ENCODE measurements around the gene THRB. TPM values are rescaled to one million over a fixed set of nuclear protein-coding genes. Genes with fewer than 3 reads are reported as not detected.
"Not testable (repeated sequence)": the region's sequence is repeated elsewhere in the genome, so short reads cannot be mapped to it uniquely, and the experiment has no call there.

THRB gene
- total RNA-seq, 1 donor from 2014 or later = 0.56 TPM

- H3K4me3 Mint-ChIP-seq (ENCODE audit: unreplicated experiment) = no peak overlapping the region
- TF ChIP-seq CTCF (IDR thresholded peaks at IDR 0.05; ENCODE audit: partially characterized antibody, unreplicated experiment) = no peak
- H3K4me1 Mint-ChIP-seq (ENCODE audit: low read depth, unreplicated experiment) = no peaks in the 10 kb centered on the region
- H3K9me3 Mint-ChIP-seq (ENCODE audit: unreplicated experiment) = no peaks in the 10 kb centered on the region
- no peaks in the 10 kb centered on the region for H3K36me3 Mint-ChIP-seq (ENCODE audit: unreplicated experiment)
- no peak overlapping the region for H3K27ac Mint-ChIP-seq (ENCODE audit: unreplicated experiment)
- H3K27me3 Mint-ChIP-seq (ENCODE audit: unreplicated experiment) = no peaks in the 10 kb centered on the region
- DNase-seq = no peak
Observed at GRCh38 chr3:24401090-24401810, 93.4 kb downstream of the THRB start.

DNA sequence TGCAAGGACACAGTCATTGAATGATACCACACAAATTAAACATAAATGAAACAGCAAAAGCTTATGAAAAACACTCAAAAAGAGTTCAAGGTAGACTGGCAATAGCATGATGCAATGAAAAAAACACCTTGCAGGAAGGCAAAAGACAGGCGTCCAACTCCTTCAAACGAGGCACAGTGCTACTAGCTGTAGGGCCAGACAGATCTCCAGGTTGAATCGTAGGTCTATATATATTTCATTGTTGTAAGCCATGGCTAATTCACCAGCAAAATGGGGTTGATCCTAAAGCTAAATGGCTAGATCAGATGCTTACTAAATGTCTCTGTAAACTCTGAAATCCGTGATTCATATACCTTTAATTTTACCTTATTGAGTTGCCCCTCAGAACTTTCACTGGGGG lies 94.2 kb downstream of the THRB start:
- H3K27ac Mint-ChIP-seq (ENCODE audit: unreplicated experiment) = no peak overlapping the region
- H3K4me3 Mint-ChIP-seq (ENCODE audit: unreplicated experiment) = no peak overlapping the region
- no peak for TF ChIP-seq CTCF (IDR thresholded peaks at IDR 0.05; ENCODE audit: partially characterized antibody, unreplicated experiment)
- DNase-seq = no peak
- no peaks in the 10 kb centered on the region for H3K9me3 Mint-ChIP-seq (ENCODE audit: unreplicated experiment)
- H3K27me3 Mint-ChIP-seq (ENCODE audit: unreplicated experiment) = no peaks in the 10 kb centered on the region
- no peaks in the 10 kb centered on the region for H3K4me1 Mint-ChIP-seq (ENCODE audit: low read depth, unreplicated experiment)
- H3K36me3 Mint-ChIP-seq (ENCODE audit: unreplicated experiment) = no peaks in the 10 kb centered on the region

DNA sequence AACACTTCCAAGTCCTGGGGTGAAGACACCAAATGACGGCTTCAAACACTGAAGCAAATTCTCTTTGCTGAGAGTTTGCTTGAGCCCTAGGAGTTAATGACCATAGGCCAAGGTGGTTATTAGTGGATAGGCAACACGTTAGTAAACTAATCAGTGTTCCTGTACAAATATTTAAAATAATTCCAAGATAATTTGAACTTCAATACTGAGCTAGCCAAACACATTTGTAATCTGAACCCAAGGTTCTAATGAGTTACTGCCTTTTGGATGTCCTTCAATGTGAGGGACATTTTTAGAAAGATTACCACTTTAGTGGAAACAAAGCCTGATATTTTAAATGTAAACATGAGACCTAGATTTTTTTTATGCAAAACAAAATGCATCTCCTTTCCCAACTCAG lies 94.6 kb downstream of the THRB start:
- no peaks in the 10 kb centered on the region for H3K27me3 Mint-ChIP-seq (ENCODE audit: unreplicated experiment)
- no peak overlapping the region for H3K4me3 Mint-ChIP-seq (ENCODE audit: unreplicated experiment)
- no peaks in the 10 kb centered on the region for H3K4me1 Mint-ChIP-seq (ENCODE audit: low read depth, unreplicated experiment)
- H3K27ac Mint-ChIP-seq (ENCODE audit: unreplicated experiment) = no peak overlapping the region
- TF ChIP-seq CTCF (IDR thresholded peaks at IDR 0.05; ENCODE audit: partially characterized antibody, unreplicated experiment) = no peak
- no peak for DNase-seq
- H3K9me3 Mint-ChIP-seq (ENCODE audit: unreplicated experiment) = no peaks in the 10 kb centered on the region
- H3K36me3 Mint-ChIP-seq (ENCODE audit: unreplicated experiment) = no peaks in the 10 kb centered on the region

DNA sequence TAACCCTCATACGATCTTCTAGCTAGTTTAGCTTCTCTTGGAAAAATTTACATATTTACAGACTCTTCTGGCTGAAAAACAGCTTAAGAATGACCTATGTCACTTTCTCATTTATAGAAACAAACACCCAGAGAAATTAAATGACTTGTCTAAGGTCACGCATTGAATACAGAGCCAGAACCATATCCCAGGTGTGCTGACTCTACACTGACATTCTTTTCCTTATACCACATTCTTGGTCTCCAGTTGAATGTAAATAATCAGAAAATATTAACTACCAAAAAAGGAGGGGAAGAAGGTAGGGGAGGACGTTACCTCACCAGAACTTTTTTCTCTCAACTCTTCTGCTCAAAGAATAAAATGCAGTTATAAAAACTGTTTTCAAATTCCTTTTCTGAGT lies 95.0 kb downstream of the THRB start:
- no peaks in the 10 kb centered on the region for H3K36me3 Mint-ChIP-seq (ENCODE audit: unreplicated experiment)
- no peak overlapping the region for H3K27ac Mint-ChIP-seq (ENCODE audit: unreplicated experiment)
- no peaks in the 10 kb centered on the region for H3K4me1 Mint-ChIP-seq (ENCODE audit: low read depth, unreplicated experiment)
- no peak for TF ChIP-seq CTCF (IDR thresholded peaks at IDR 0.05; ENCODE audit: partially characterized antibody, unreplicated experiment)
- no peaks in the 10 kb centered on the region for H3K27me3 Mint-ChIP-seq (ENCODE audit: unreplicated experiment)
- no peaks in the 10 kb centered on the region for H3K9me3 Mint-ChIP-seq (ENCODE audit: unreplicated experiment)
- DNase-seq = no peak
- no peak overlapping the region for H3K4me3 Mint-ChIP-seq (ENCODE audit: unreplicated experiment)

DNA sequence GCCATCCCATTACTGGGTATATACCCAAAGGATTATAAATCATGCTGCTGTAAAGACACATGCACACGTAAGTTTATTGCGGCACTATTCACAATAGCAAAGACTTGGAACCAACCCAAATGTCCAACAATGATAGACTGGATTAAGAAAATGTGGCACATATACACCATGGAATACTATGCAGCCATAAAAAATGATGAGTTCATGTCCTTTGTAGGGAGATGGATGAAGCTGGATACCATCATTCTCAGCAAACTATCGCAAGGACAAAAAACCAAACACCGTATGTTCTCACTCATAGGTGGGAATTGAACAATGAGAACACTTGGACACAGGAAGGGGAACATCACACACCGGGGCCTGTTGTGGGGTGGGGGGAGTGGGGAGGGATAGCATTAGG lies 95.9 kb downstream of the THRB start:
- H3K27me3 Mint-ChIP-seq (ENCODE audit: unreplicated experiment); H3K4me1 Mint-ChIP-seq (ENCODE audit: low read depth, unreplicated experiment); H3K36me3 Mint-ChIP-seq (ENCODE audit: unreplicated experiment); DNase-seq; H3K27ac Mint-ChIP-seq (ENCODE audit: unreplicated experiment); H3K9me3 Mint-ChIP-seq (ENCODE audit: unreplicated experiment); H3K4me3 Mint-ChIP-seq (ENCODE audit: unreplicated experiment): not testable (repeated sequence)

Measured in glutamatergic neuron (in vitro differentiated cells).